OCI-LY3 (cell line): ENCODE measurements around the gene FGF4.

Experiments used
- H2AFZ ChIP-seq: fragments of 200-600, 300-600 bp; shearing (Covaris generic); 2 replicates; pipeline ENCODE4 v1.6.0; 2014; ENCODE audit warnings: antibody characterized with exemption, low read depth, low read length
- H3K27ac ChIP-seq: fragments of 200-600, 300-600 bp; sonication (generic); 2 replicates; pipeline ENCODE4 v1.5.1; 2014; ENCODE audit warnings: mild to moderate bottlenecking, low read length, moderate library complexity, mixed read lengths
- H3K27me3 ChIP-seq: fragments of 200-600, 300-600 bp; sonication (generic); 2 replicates; pipeline ENCODE4 v1.6.1; 2014; ENCODE audit warnings: low read depth, low read length, mixed read lengths
- H3K36me3 ChIP-seq: fragments of 200-600, 300-600 bp; sonication (generic); replicated peaks from 2 replicates; pipeline ENCODE3; 2014; ENCODE audit warnings: low read depth, low read length, mixed read lengths
- H3K4me1 ChIP-seq: fragments of 300-600, 200-600 bp; sonication (generic); 2 replicates; pipeline ENCODE4 v1.6.1; 2014; ENCODE audit warnings: low read length, mixed read lengths
- H3K4me2 ChIP-seq: fragments of 200-600, 300-600 bp; sonication (generic); 2 replicates; pipeline ENCODE4 v1.6.1; 2014; ENCODE audit warnings: low read length, mixed read lengths
- H3K4me3 ChIP-seq: fragments of 300-600, 200-600 bp; sonication (generic); 2 replicates; pipeline ENCODE4 v1.5.1; 2014; ENCODE audit warnings: antibody characterized with exemption, mild to moderate bottlenecking, low read length, moderate library complexity
- H3K79me2 ChIP-seq: fragments of 300-600, 200-600 bp; shearing (Covaris generic); 2 replicates; pipeline ENCODE4 v1.6.1; 2014; ENCODE audit warnings: mild to moderate bottlenecking, low read length, mixed read lengths
- H3K9ac ChIP-seq: fragments of 300-600, 200-600 bp; shearing (Covaris generic); 2 replicates; pipeline ENCODE4 v1.6.0; 2014; ENCODE audit warnings: mild to moderate bottlenecking, low read length, moderate library complexity
- H3K9me3 ChIP-seq: fragments of 200-600, 300-600 bp; shearing (Covaris generic); 2 replicates; pipeline ENCODE4 v1.6.1; 2014; ENCODE audit warnings: low read length, mixed read lengths; ENCODE audit not compliant: insufficient read depth
- H4K20me1 ChIP-seq: fragments of 200-600, 300-600 bp; sonication (generic); 2 replicates; pipeline ENCODE4 v1.6.1; 2016; ENCODE audit warnings: low read length, mixed read lengths; ENCODE audit not compliant: insufficient read depth
- CTCF ChIP-seq: fragments of 200-600, 300-600 bp; sonication (generic); IDR thresholded peaks from 2 replicates; pipeline ENCODE4 v1.5.1; 2014; ENCODE audit warnings: antibody characterized with exemption, low read length, low read depth
- EZH2phosphoT487 ChIP-seq: fragments of 200-600 bp; shearing (Covaris generic); IDR thresholded peaks from 2 replicates; pipeline ENCODE4 v1.6.1; 2018; ENCODE audit warnings: antibody characterized with exemption, mixed run types, low read depth

Gene FGF4

GRCh38 chr11:69788956-69789355, 13.8 kb upstream of the FGF4 start:
- Histone ChIP-seq H3K27me3 (no peaks in the 10 kb centered on the region), H3K79me2 (no peaks in the 10 kb centered on the region), H4K20me1 (no peaks in the 10 kb centered on the region), H3K27ac (no peak overlapping the region), H3K36me3 (no peaks in the 10 kb centered on the region), H3K9ac (no peak overlapping the region), H3K4me3 (no peak overlapping the region), H3K4me1 (no peaks in the 10 kb centered on the region), H3K4me2 (no peak overlapping the region), H2AFZ (no peak overlapping the region), H3K9me3 (no peaks in the 10 kb centered on the region)
- no peak for TF ChIP-seq CTCF
- TF ChIP-seq EZH2phosphoT487: no peak

GRCh38 chr11:69787906-69788305, 12.8 kb upstream of the FGF4 start:
- Histone ChIP-seq H3K4me2 (no peak overlapping the region), H3K27me3 (no peaks in the 10 kb centered on the region), H3K27ac (no peak overlapping the region), H2AFZ (no peak overlapping the region), H3K4me1 (no peaks in the 10 kb centered on the region), H3K4me3 (no peak overlapping the region), H3K79me2 (no peaks in the 10 kb centered on the region), H3K9me3 (no peaks in the 10 kb centered on the region), H4K20me1 (no peaks in the 10 kb centered on the region), H3K9ac (no peak overlapping the region), H3K36me3 (no peaks in the 10 kb centered on the region)
- TF ChIP-seq CTCF: no peak
- no peak for TF ChIP-seq EZH2phosphoT487

- no peaks in the 10 kb centered on the region for H3K9me3 ChIP-seq
- no peak overlapping the region for H3K4me3 ChIP-seq
- no peaks in the 10 kb centered on the region for H4K20me1 ChIP-seq
- no peak overlapping the region for H3K4me2 ChIP-seq
- no peaks in the 10 kb centered on the region for H3K27me3 ChIP-seq
- H2AFZ ChIP-seq: no peak overlapping the region
- H3K9ac ChIP-seq: no peak overlapping the region
- H3K27ac ChIP-seq: no peak overlapping the region
- no peaks in the 10 kb centered on the region for H3K79me2 ChIP-seq
- no peaks in the 10 kb centered on the region for H3K36me3 ChIP-seq
- TF ChIP-seq CTCF (no peak), EZH2phosphoT487 (no peak)
- no peaks in the 10 kb centered on the region for H3K4me1 ChIP-seq
Measured at GRCh38 chr11:69787457-69787856, 12.3 kb upstream of the FGF4 start.

- H3K4me1 ChIP-seq: no peaks in the 10 kb centered on the region
- no peaks in the 10 kb centered on the region for H4K20me1 ChIP-seq
- no peaks in the 10 kb centered on the region for H3K36me3 ChIP-seq
- H2AFZ ChIP-seq: no peak overlapping the region
- H3K9me3 ChIP-seq: no peaks in the 10 kb centered on the region
- H3K4me3 ChIP-seq: no peak overlapping the region
- H3K27me3 ChIP-seq: no peaks in the 10 kb centered on the region
- no peak overlapping the region for H3K4me2 ChIP-seq
- no peak overlapping the region for H3K27ac ChIP-seq
- TF ChIP-seq CTCF (no peak), EZH2phosphoT487 (no peak)
- no peaks in the 10 kb centered on the region for H3K79me2 ChIP-seq
- H3K9ac ChIP-seq: no peak overlapping the region
Measured at GRCh38 chr11:69781241-69781640, 6.1 kb upstream of the FGF4 start.
